Measurements from ENCODE around the gene COX19. TPM values are rescaled to one million over a fixed set of nuclear protein-coding genes. Genes with fewer than 3 reads are reported as not detected.

COX19 gene
- total RNA-seq, 1 donor, result 10.9 TPM

DNA sequence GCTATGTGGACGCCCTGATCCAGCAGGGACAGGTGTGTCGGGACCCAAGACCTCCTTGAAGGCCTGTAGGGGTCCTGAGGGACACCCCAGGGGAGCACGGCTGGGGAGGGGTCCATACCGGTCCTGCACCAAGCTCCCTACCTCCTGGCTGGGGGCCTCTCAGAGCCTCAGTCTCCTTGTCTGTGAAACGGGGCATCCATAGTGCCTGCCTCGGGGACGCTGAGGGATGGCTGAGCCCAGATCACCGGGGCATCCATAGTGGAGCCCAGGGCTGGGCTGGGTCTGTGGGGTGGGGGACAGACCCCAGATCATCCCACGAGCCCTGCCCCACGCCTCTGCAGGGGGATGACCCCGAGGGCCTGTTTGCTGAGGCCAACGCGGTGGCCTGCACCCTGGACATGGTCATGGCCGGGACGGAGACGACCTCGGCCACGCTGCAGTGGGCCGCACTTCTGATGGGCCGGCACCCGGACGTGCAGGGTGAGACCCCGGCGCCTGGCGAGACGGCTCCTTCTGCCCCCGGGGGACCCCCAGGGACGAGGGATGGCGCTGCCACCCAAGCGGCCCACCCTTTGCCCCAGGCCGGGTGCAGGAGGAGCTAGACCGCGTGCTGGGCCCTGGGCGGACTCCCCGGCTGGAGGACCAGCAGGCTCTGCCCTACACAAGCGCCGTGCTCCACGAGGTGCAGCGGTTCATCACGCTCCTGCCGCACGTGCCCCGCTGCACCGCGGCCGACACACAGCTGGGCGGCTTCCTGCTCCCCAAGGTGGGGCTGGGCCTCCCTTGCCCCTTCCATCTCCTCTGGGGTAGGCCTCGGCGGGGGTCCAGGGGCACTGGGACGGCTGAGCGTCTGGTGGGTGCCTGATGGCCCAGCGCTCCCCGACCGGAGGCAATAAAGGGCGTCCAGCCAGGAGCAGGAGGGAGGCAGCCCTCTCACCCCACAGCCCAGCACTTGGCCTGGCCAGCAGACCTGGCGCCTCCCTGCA, 11.7 kb upstream of the COX19 start:
- no peak overlapping the region for H3K4me3 ChIP-seq (ENCODE audit: insufficient read depth, low read length)
- H3K27me3 ChIP-seq (ENCODE audit: insufficient read depth, low read length), result peaks cover 20% of the 10 kb centered on the region
- no peak for TF ChIP-seq CTCF (IDR thresholded peaks at IDR 0.05; ENCODE audit: extremely low read depth, low read depth, low read length)
- no peaks in the 10 kb centered on the region for H3K79me2 ChIP-seq (ENCODE audit: insufficient read depth, low read length)
- DNase-seq (ENCODE audit: insufficient read length, low spot score, missing footprints), result no peak
- H3K9me3 ChIP-seq (ENCODE audit: low read depth, low read length), result no peaks in the 10 kb centered on the region
- no peak overlapping the region for H3K4me2 ChIP-seq (ENCODE audit: insufficient read depth, low read length)
- no peak overlapping the region for H2AFZ ChIP-seq (ENCODE audit: low read length)
- no peaks in the 10 kb centered on the region for H3K4me1 ChIP-seq (ENCODE audit: insufficient read depth, low read length)
- no peak overlapping the region for H3K27ac ChIP-seq (ENCODE audit: low read depth, low read length)
- no peaks in the 10 kb centered on the region for H4K20me1 ChIP-seq (ENCODE audit: insufficient read depth, low read length)
- H3K36me3 ChIP-seq (ENCODE audit: insufficient read depth, low read length), result no peaks in the 10 kb centered on the region

DNA sequence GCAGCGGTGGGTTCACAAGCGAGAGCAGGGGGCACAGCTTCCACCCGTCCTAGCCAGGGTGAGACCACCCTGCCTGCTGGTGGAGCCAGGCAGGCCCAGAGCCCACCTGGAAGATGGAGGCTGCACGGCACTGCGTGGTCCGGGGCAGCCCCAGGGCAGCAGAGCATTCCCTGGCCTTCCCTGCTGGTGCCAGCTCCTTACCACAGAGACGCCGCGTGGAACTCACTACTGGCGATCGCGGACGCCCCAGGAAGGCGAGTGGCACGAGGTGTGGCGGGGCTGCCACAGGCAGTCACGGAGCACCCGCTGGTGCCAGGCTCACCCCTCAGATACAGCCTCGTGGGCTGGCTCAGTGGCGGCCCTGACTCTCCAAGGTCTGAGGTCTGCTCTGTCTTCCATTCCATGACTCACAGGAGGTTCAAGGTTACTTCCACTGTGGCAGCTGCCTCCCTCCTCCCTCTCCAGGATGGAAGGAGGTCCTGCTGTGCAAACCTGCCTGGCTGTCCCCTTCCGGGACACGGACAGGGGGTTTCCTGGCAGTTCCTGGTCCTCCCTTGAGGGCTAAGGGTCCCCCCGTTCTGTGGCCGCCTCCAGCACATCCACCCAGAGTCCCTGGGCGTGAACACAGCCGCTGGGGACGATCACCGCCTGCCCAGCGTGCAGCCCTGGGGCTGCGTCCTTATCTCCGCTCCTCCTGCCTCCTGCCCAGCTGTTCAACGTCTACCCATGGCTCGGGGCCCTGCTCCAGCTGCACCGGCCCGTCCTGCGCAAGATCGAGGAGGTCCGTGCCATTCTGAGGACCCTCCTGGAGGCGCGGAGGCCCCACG, 10.8 kb upstream of the COX19 start:
- peaks cover 13% of the 10 kb centered on the region for H3K27me3 ChIP-seq (ENCODE audit: insufficient read depth, low read length)
- no peak overlapping the region for H3K27ac ChIP-seq (ENCODE audit: low read depth, low read length)
- no peak overlapping the region for H3K4me2 ChIP-seq (ENCODE audit: insufficient read depth, low read length)
- no peaks in the 10 kb centered on the region for H4K20me1 ChIP-seq (ENCODE audit: insufficient read depth, low read length)
- DNase-seq (ENCODE audit: insufficient read length, low spot score, missing footprints), result peak; percentile 97
- TF ChIP-seq CTCF (IDR thresholded peaks at IDR 0.05; ENCODE audit: extremely low read depth, low read depth, low read length), result no peak
- H2AFZ ChIP-seq (ENCODE audit: low read length), result no peak overlapping the region
- H3K9me3 ChIP-seq (ENCODE audit: low read depth, low read length), result no peaks in the 10 kb centered on the region
- H3K4me3 ChIP-seq (ENCODE audit: insufficient read depth, low read length), result no peak overlapping the region
- H3K4me1 ChIP-seq (ENCODE audit: insufficient read depth, low read length), result no peaks in the 10 kb centered on the region
- no peaks in the 10 kb centered on the region for H3K36me3 ChIP-seq (ENCODE audit: insufficient read depth, low read length)
- no peaks in the 10 kb centered on the region for H3K79me2 ChIP-seq (ENCODE audit: insufficient read depth, low read length)

DNA sequence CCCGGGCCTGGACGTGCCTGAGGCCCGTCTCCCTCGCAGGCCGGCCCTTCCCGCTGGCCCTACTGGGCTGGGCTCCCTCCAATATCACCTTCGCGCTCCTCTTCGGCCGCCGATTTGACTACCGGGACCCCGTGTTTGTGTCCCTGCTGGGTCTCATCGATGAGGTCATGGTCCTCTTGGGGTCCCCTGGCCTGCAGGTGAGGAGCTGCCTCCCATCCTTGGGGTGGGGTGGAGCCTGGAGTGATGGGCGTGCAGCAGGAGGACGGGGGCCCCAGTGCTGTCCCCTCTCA, 9.7 kb upstream of the COX19 start:
- H3K9me3 ChIP-seq (ENCODE audit: low read depth, low read length), result no peaks in the 10 kb centered on the region
- TF ChIP-seq CTCF (IDR thresholded peaks at IDR 0.05; ENCODE audit: extremely low read depth, low read depth, low read length), result no peak
- no peaks in the 10 kb centered on the region for H3K36me3 ChIP-seq (ENCODE audit: insufficient read depth, low read length)
- H3K27me3 ChIP-seq (ENCODE audit: insufficient read depth, low read length), result peaks cover 13% of the 10 kb centered on the region
- H3K79me2 ChIP-seq (ENCODE audit: insufficient read depth, low read length), result no peaks in the 10 kb centered on the region
- no peak overlapping the region for H3K27ac ChIP-seq (ENCODE audit: low read depth, low read length)
- no peak overlapping the region for H3K4me3 ChIP-seq (ENCODE audit: insufficient read depth, low read length)
- H2AFZ ChIP-seq (ENCODE audit: low read length), result no peak overlapping the region
- no peak overlapping the region for H3K4me2 ChIP-seq (ENCODE audit: insufficient read depth, low read length)
- H4K20me1 ChIP-seq (ENCODE audit: insufficient read depth, low read length), result no peaks in the 10 kb centered on the region
- DNase-seq (ENCODE audit: insufficient read length, low spot score, missing footprints), result no peak
- no peaks in the 10 kb centered on the region for H3K4me1 ChIP-seq (ENCODE audit: insufficient read depth, low read length)

Data from osteoblast (primary cell).